SK-N-MC (cell line): ENCODE data around the gene ARRB1.

Experiments
- EZH2 ChIP-seq: fragments of 200-600 bp; sonication (generic); IDR thresholded peaks from one replicate; pipeline ENCODE4 v1.6.1; 2017; ENCODE audit warnings: antibody characterized with exemption
- FOXP2 ChIP-seq: optimal IDR thresholded peaks from 2 replicates; pipeline ENCODE3; 2011; ENCODE audit warnings: mild to moderate bottlenecking, moderate library complexity; ENCODE audit not compliant: insufficient read depth; ENCODE audit errors: extremely low read length, control extremely low read depth
- POLR2AphosphoS5 ChIP-seq: IDR thresholded peaks from 2 replicates; pipeline ENCODE4 v1.6.1; 2012; ENCODE audit warnings: mild to moderate bottlenecking, low read depth, low read length, borderline replicate concordance

- TF ChIP-seq POLR2AphosphoS5 (no peak), EZH2 (no peak), FOXP2 (no peak)
These were observed 120.8 kb downstream of the ARRB1 start for GRCh38 chr11:75230621-75231020.
